CD8-positive, alpha-beta memory T cell (primary cell): Measurements from ENCODE around the gene UBE2J2. TPM values are rescaled to one million over a fixed set of nuclear protein-coding genes. Genes with fewer than 3 reads are reported as not detected.
"Not testable (repeated sequence)": the region's sequence is repeated elsewhere in the genome, so short reads cannot be mapped to it uniquely, and the experiment has no call there.

Source experiments
- CTCF ChIA-PET: fragments of 350-600 bp; sonication (Branson Sonifier 250); formaldehyde crosslinking; loops from one replicate; lab custom pipeline; 2021; ENCODE audit warnings: antibody characterized with exemption; lab: Charles Lee
- POLR2A ChIA-PET: fragments of 350-600 bp; sonication (Branson Sonifier 250); formaldehyde crosslinking; loops from one replicate; lab custom pipeline; 2021; ENCODE audit warnings: antibody characterized with exemption; lab: Charles Lee
- DNase-seq, 5 donors: peaks; one replicate each; pipeline versions ENCODE4 v3.0.0 to v3.0.0-alpha.2; 2020 to 2022; ENCODE audit warnings: mixed read lengths in 1 of 5
- H3K27ac ChIP-seq: one replicate; pipeline ENCODE4 v1.7.0; 2013; ENCODE audit warnings: low read depth, mild to moderate bottlenecking, low read length, moderate library complexity
- H3K27me3 ChIP-seq: 2 replicates; pipeline ENCODE4 v1.7.0; 2013; ENCODE audit warnings: low read length, mild to moderate bottlenecking; ENCODE audit not compliant: insufficient read depth, poor library complexity, severe bottlenecking
- H3K36me3 ChIP-seq: 2 replicates; pipeline ENCODE4 v1.7.0; 2013; ENCODE audit warnings: mild to moderate bottlenecking, low read length, moderate library complexity; ENCODE audit not compliant: insufficient read depth
- H3K4me1 ChIP-seq: 2 replicates; pipeline ENCODE4 v1.7.0; 2013; ENCODE audit warnings: mild to moderate bottlenecking, low read length, moderate library complexity; ENCODE audit not compliant: insufficient read depth
- H3K4me3 ChIP-seq: 2 replicates; pipeline ENCODE4 v1.7.0; 2013; ENCODE audit warnings: mild to moderate bottlenecking, low read length
- H3K9me3 ChIP-seq: 2 replicates; pipeline ENCODE4 v1.7.0; 2013; ENCODE audit warnings: mild to moderate bottlenecking, low read length
- H3K27ac Mint-ChIP-seq, 8 donors: one replicate each; pipeline ENCODE4 v1.8.0; 2020 to 2021; ENCODE audit warnings: mixed read lengths in 8 of 8, mild to moderate bottlenecking in 6 of 8, inconsistent platforms in 3 of 8, moderate library complexity in 3 of 8
- H3K27me3 Mint-ChIP-seq, 2 donors: one replicate each; pipeline ENCODE4 v1.8.0; 2020 to 2021; ENCODE audit warnings: mixed read lengths in 2 of 2, mild to moderate bottlenecking in 1 of 2, moderate library complexity in 1 of 2
- H3K36me3 Mint-ChIP-seq, 3 donors: one replicate each; pipeline ENCODE4 v1.8.0; 2020 to 2021; ENCODE audit warnings: mixed read lengths in 3 of 3, inconsistent platforms in 1 of 3, mild to moderate bottlenecking in 1 of 3
- H3K4me1 Mint-ChIP-seq, 3 donors: one replicate each; pipeline ENCODE4 v1.8.0; 2020 to 2021; ENCODE audit warnings: mixed read lengths in 3 of 3, inconsistent platforms in 1 of 3, mild to moderate bottlenecking in 1 of 3
- H3K4me3 Mint-ChIP-seq, 7 donors: one replicate each; pipeline ENCODE4 v1.8.0; 2020 to 2021; ENCODE audit warnings: mixed read lengths in 7 of 7, mild to moderate bottlenecking in 6 of 7, moderate library complexity in 4 of 7, inconsistent platforms in 2 of 7
- H3K9me3 Mint-ChIP-seq, 5 donors: one replicate each; pipeline ENCODE4 v1.8.0; 2020 to 2022; ENCODE audit warnings: mixed read lengths in 5 of 5, mild to moderate bottlenecking in 3 of 5, moderate library complexity in 2 of 5, inconsistent platforms in 1 of 5
- polyA plus RNA-seq: library from polyadenylated mRNA; unstranded; fragments of 300-500 nt; fragmentation: Illumina TruSeq; gene quantifications from one replicate; pipeline ENCODE4 v1.2.3, GENCODE V29; 2021
- total RNA-seq, 2 experiments: library from RNA; stranded (reverse); gene quantifications; one replicate each; pipeline ENCODE4 v1.2.3, GENCODE V29; 2021

Gene UBE2J2
- total and polyA plus RNA-seq, 3 experiments from 2014 or later = 76.7 to 79.7 (median 79.3) TPM

- ChIA-PET POLR2A (no interaction called here), CTCF (no interaction called here)
- H3K27me3 Mint-ChIP-seq = no peaks in the 10 kb centered on the region
- H3K4me3 Mint-ChIP-seq = no peak overlapping the region
- no peaks in the 10 kb centered on the region for H3K9me3 ChIP-seq
- H3K36me3 Mint-ChIP-seq = peaks cover 0 to 57% (median 2%) of the 10 kb centered on the region in 3 donors
- peak overlapping the region in 2 of 8 donors; percentile 20 to 71 for H3K27ac Mint-ChIP-seq
- peaks cover 7% of the 10 kb centered on the region for H3K36me3 ChIP-seq
- no peak for DNase-seq
- no peaks in the 10 kb centered on the region for H3K9me3 Mint-ChIP-seq
- no peaks in the 10 kb centered on the region for H3K27me3 ChIP-seq
- peaks cover 10% of the 10 kb centered on the region for H3K4me1 ChIP-seq
- peaks cover 16 to 31% (median 24%) of the 10 kb centered on the region in 3 donors for H3K4me1 Mint-ChIP-seq
- no peak overlapping the region for H3K27ac ChIP-seq
- H3K4me3 ChIP-seq = no peak overlapping the region
These were observed 44.5 kb upstream of the UBE2J2 start for GRCh38 chr1:1318131-1318652.

GRCh38 chr1:1317420-1317819 lies 43.8 kb upstream of the UBE2J2 start:
- Histone ChIP-seq H3K4me3 (no peak overlapping the region), H3K27me3 (no peaks in the 10 kb centered on the region), H3K27ac (no peak overlapping the region), H3K4me1 (peaks cover 5% of the 10 kb centered on the region), H3K36me3 (peaks cover 7% of the 10 kb centered on the region), H3K9me3 (no peaks in the 10 kb centered on the region)
- Mint-ChIP-seq H3K27ac (peak overlapping the region in 3 of 8 donors; percentile 11 to 60 (median 20)), H3K9me3 (no peaks in the 10 kb centered on the region), H3K36me3 (peaks cover 0 to 63% (median 2%) of the 10 kb centered on the region in 3 donors), H3K27me3 (no peaks in the 10 kb centered on the region), H3K4me3 (peak overlapping the region in 1 of 7 donors; percentile 56), H3K4me1 (peaks cover 14 to 24% (median 19%) of the 10 kb centered on the region in 3 donors)
- ChIA-PET CTCF (no interaction called here), POLR2A (no interaction called here)
- no peak for DNase-seq

DNA sequence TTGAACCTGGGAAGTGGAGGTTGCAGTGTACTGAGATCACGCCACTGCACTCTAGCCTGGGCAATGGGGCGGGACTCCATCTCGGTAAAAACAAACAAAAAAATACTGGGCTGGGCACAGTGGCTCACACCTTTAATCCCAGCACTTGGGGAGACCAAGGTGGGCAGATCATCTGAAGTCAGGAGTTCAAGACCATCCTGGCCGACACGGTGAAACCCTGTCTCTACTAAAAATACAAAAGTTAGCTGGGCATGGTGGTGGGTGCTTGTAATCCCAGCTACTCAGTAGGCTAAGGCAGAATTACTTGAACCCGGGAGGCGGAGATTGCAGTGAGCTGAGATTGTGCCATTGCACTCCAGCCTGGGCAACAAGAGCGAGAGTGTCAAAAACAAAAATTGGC lies 42.5 kb upstream of the UBE2J2 start:
- H3K9me3 ChIP-seq, H3K4me1 ChIP-seq, H3K4me3 ChIP-seq, H3K36me3 ChIP-seq, CTCF ChIA-PET, H3K27me3 Mint-ChIP-seq, H3K27ac ChIP-seq, H3K27me3 ChIP-seq, POLR2A ChIA-PET, H3K9me3 Mint-ChIP-seq, DNase-seq: not testable (repeated sequence)
- Mint-ChIP-seq H3K27ac (peak overlapping the region in 2 of 8 donors; percentile 52 to 66), H3K36me3 (peaks cover 0 to 68% (median 2%) of the 10 kb centered on the region in 3 donors), H3K4me3 (peak overlapping the region in 1 of 7 donors; percentile 48), H3K4me1 (peaks cover 9 to 14% (median 12%) of the 10 kb centered on the region in 3 donors)

- H3K36me3 ChIP-seq = peaks cover 7% of the 10 kb centered on the region
These were observed 41.8 kb upstream of the UBE2J2 start for GRCh38 chr1:1315435-1315954.

GRCh38 chr1:1314678-1315335 lies 41.2 kb upstream of the UBE2J2 start:
- Histone ChIP-seq H3K27me3 (no peaks in the 10 kb centered on the region), H3K36me3 (peaks cover 7% of the 10 kb centered on the region), H3K4me1 (peaks cover under 1% of the 10 kb centered on the region), H3K9me3 (no peaks in the 10 kb centered on the region), H3K4me3 (no peak overlapping the region), H3K27ac (no peak overlapping the region)
- no peaks in the 10 kb centered on the region for H3K9me3 Mint-ChIP-seq
- H3K4me1 Mint-ChIP-seq = peaks cover 5 to 13% (median 10%) of the 10 kb centered on the region in 3 donors
- peaks cover 0 to 66% (median 2%) of the 10 kb centered on the region in 3 donors for H3K36me3 Mint-ChIP-seq
- H3K27ac Mint-ChIP-seq = peak overlapping the region in 1 of 8 donors; percentile 54
- no peak overlapping the region for H3K4me3 Mint-ChIP-seq
- H3K27me3 Mint-ChIP-seq = no peaks in the 10 kb centered on the region
- DNase-seq = no peak
- ChIA-PET CTCF (interaction anchor here (1.4 to 2.1 kb wide), 2 partner anchors 9 to 57 kb away, joined by 4 read pairs; no protein-coding TSS in a partner anchor), POLR2A (no interaction called here)

More at GRCh38 chr1:1315435-1315954, 41.8 kb upstream of the UBE2J2 start:
- H3K9me3 ChIP-seq = no peaks in the 10 kb centered on the region
- H3K27me3 ChIP-seq = no peaks in the 10 kb centered on the region
- Mint-ChIP-seq H3K9me3 (no peaks in the 10 kb centered on the region), H3K27me3 (no peaks in the 10 kb centered on the region), H3K36me3 (peaks cover 0 to 71% (median 2%) of the 10 kb centered on the region in 3 donors), H3K27ac (peak overlapping the region in 1 of 8 donors; percentile 52), H3K4me1 (peaks cover 9 to 14% (median 11%) of the 10 kb centered on the region in 3 donors), H3K4me3 (no peak overlapping the region)
- POLR2A ChIA-PET = no interaction called here
- no peaks in the 10 kb centered on the region for H3K4me1 ChIP-seq
- H3K4me3 ChIP-seq = no peak overlapping the region
- CTCF ChIA-PET = interaction anchor here (1.4 to 2.1 kb wide), 2 partner anchors 10 to 56 kb away, joined by 4 read pairs; no protein-coding TSS in a partner anchor
- H3K27ac ChIP-seq = no peak overlapping the region
- no peak for DNase-seq

DNA sequence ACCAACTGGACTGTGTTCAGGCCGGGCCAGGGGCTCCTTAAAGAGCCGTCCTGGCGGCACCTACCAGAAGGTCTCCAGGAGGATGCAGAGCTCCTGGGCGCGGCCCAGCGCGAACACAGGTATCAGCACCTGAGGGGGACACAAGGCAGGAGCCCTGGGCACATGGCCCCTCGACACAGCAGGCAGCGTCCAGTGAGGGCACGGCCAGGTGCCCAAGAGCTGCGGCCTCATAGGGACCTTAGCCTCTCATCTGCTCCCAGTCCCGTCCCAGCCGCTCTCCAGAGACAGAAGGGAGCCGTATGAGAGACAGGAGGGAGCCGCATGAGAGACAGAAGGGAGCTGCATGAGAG lies 40.6 kb upstream of the UBE2J2 start:
- Histone ChIP-seq H3K4me1 (peaks cover 6% of the 10 kb centered on the region), H3K36me3 (peaks cover 2% of the 10 kb centered on the region), H3K9me3 (no peaks in the 10 kb centered on the region), H3K4me3 (no peak overlapping the region), H3K27me3 (no peaks in the 10 kb centered on the region), H3K27ac (no peak overlapping the region)
- no peak overlapping the region for H3K4me3 Mint-ChIP-seq
- H3K4me1 Mint-ChIP-seq = peaks cover 5 to 12% (median 5%) of the 10 kb centered on the region in 3 donors
- no peak for DNase-seq
- peaks cover 0 to 60% (median 0%) of the 10 kb centered on the region in 3 donors for H3K36me3 Mint-ChIP-seq
- H3K27ac Mint-ChIP-seq = peak overlapping the region in 1 of 8 donors; percentile 39
- no peaks in the 10 kb centered on the region for H3K27me3 Mint-ChIP-seq
- CTCF ChIA-PET = interaction anchor here (1.4 to 2.1 kb wide), 2 partner anchors 9 to 58 kb away, joined by 4 read pairs; no protein-coding TSS in a partner anchor
- POLR2A ChIA-PET = interaction anchor here (0.6 kb wide), 1 partner anchor 49 kb away, joined by 6 read pairs; no protein-coding TSS in a partner anchor
- H3K9me3 Mint-ChIP-seq = no peaks in the 10 kb centered on the region

DNA sequence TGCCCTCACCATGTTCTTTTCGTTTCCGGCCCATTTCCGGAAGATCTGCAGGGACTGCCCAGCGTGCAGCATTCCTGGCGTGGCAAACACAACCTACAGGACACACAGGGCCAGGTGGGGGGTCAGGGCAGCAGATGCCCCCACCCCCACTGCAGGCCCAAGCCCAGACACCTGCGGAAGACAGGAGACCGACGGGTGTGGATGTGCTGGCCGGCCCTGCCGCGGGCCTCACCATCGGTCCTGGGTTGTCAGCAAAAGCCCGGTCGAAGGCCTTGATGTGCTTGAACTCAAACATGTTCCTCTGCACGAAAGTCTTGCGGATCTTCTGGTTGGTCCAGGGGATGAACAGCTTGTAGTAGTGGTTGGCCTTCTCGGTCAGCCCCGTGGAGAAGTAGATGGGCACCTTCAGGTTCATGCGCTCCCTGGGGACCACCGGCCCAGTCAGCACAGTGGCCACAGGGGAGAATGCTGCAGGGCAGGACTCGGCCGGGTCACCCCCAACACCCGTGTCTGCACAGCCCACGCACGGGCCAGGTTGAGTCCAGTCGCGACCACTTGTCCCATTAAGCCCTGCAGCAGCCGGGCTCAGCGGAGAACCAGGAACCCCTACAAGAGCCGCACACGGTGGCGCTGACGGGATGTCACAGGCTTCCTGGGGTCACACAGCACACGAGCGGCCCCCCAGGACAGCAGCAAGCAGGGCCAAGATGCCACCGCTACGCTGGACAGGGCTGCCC lies 40.0 kb upstream of the UBE2J2 start:
- ChIA-PET CTCF (interaction anchor here (1.4 to 2.1 kb wide), 2 partner anchors 8 to 58 kb away, joined by 4 read pairs; no protein-coding TSS in a partner anchor), POLR2A (interaction anchor here (0.6 to 0.7 kb wide), 2 partner anchors 50 to 186 kb away, joined by 6 to 7 read pairs; no protein-coding TSS in a partner anchor)
- Mint-ChIP-seq H3K9me3 (no peaks in the 10 kb centered on the region), H3K27me3 (no peaks in the 10 kb centered on the region), H3K36me3 (peaks cover 0 to 55% (median 0%) of the 10 kb centered on the region in 3 donors), H3K4me3 (no peak overlapping the region), H3K27ac (peak overlapping the region in 2 of 8 donors; percentile 45 to 61), H3K4me1 (peaks cover 3 to 12% (median 4%) of the 10 kb centered on the region in 3 donors)
- no peaks in the 10 kb centered on the region for H3K27me3 ChIP-seq
- no peak for DNase-seq
- H3K9me3 ChIP-seq = no peaks in the 10 kb centered on the region
- H3K4me3 ChIP-seq = no peak overlapping the region
- no peak overlapping the region for H3K27ac ChIP-seq
- peaks cover 9% of the 10 kb centered on the region for H3K4me1 ChIP-seq
- no peaks in the 10 kb centered on the region for H3K36me3 ChIP-seq
